Erythroblast (primary cell): Measurements from ENCODE around the gene PIH1D1.

Experiments used
- GATA1 ChIP-seq: IDR thresholded peaks from 2 replicates; pipeline ENCODE4 v1.6.1; 2011; ENCODE audit warnings: low read depth, mild to moderate bottlenecking, control low read depth, low read length, moderate library complexity
- POLR2A ChIP-seq: IDR thresholded peaks from 2 replicates; pipeline ENCODE4 v1.6.1; 2011; ENCODE audit warnings: mild to moderate bottlenecking, low read length

DNA sequence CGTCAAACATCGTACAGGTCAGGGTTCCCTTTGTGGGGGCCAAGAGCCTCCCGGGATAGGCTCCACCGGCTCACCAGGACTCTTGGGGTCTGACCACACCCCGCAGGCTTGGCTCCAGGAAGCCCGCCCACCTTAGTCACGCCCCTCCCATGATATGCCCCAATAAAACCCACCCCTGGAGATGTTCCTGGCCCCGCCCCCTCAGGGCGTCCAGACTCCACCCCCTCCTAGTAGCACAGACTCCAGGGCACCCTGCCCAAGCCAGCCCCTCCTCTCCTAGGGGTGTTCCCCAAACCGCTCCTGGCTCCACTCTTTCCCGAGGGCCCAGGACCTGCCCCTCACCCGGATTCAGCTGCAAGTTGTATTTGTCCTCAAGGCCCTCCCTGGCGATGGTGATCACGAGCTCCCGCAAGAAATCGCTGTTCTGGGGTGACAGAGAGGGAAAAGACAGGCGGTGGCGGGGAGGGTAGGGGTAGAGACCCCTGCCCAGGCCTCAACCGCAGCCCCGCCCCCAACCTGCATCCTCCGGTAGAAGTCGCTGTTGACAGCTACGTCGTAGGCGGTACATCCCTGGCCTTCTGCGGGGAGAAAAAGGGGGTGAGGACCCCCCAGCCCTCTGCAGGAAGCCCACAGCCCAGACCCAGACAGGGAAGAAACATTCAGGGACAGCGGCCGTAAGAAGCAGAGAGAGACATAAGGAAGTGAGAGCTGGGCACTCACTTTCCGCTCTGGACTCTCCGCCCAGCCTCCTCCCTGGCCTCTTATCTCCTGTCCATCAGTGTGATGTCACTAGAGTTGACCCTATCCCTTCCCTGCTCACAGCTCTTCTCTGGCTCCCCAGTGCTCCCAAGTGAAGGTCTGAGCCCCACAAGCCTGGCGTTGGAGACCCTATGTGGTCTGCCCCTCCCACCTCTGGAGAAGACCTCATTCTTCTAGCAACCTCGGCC lies 3.9 kb downstream of the PIH1D1 start:
- TF ChIP-seq POLR2A (no peak), GATA1 (no peak)
